SK-N-SH (cell line): ENCODE results near the gene TM9SF4. TPM values are rescaled to one million over a fixed set of nuclear protein-coding genes. Genes with fewer than 3 reads are reported as not detected.

Experiments used
- CTCF ChIA-PET: fragments of 300-600, 350-600 bp; formaldehyde crosslinking; extraction: SDS; loops from one replicate; lab custom pipeline; 2021; lab: Yijun Ruan, JAX
- POLR2A ChIA-PET: fragments of 350-600 bp; sonication (Branson Sonifier 250); formaldehyde crosslinking; extraction: SDS; loops from one replicate; lab custom pipeline; 2020; ENCODE audit warnings: antibody characterized with exemption, inconsistent platforms; lab: Yijun Ruan, JAX
- DNase-seq: peaks from one replicate; pipeline ENCODE4 v3.0.0; 2012
- H2AFZ ChIP-seq: fragments of 200-600 bp; sonication (generic); 2 replicates; pipeline ENCODE4 v1.8.1; 2016; ENCODE audit warnings: antibody characterized with exemption, mild to moderate bottlenecking, low read depth
- H3F3A ChIP-seq: fragments of 200-600 bp; sonication (generic); replicated peaks from 2 replicates; pipeline ENCODE3; 2016; ENCODE audit warnings: antibody characterized with exemption, mild to moderate bottlenecking; ENCODE audit not compliant: insufficient read depth
- H3K27ac ChIP-seq, 2 experiments: fragments of 200-500 bp in 1 of 2; fragments of 200-600 bp in 1 of 2; sonication (Bioruptor generic) in 1 of 2; sonication (generic), shearing (Covaris generic) in 1 of 2; 2 replicates each; pipeline versions ENCODE4 v1.5.1 to v1.6.1; 2014 to 2016; ENCODE audit warnings: low read depth in 2 of 2, inconsistent platforms in 1 of 2, low read length in 1 of 2, mild to moderate bottlenecking in 1 of 2, mixed read lengths in 1 of 2
- H3K27me3 ChIP-seq: fragments of 200-600 bp; sonication (generic), shearing (Covaris generic); 2 replicates; pipeline ENCODE4 v1.6.1; 2016; ENCODE audit warnings: mixed run types; ENCODE audit not compliant: insufficient read depth
- H3K36me3 ChIP-seq, 2 experiments: fragments of 200-500 bp in 1 of 2; fragments of 200-600 bp in 1 of 2; sonication (Bioruptor generic) in 1 of 2; sonication (generic) in 1 of 2; replicated peaks in 1 of 2; 2 replicates each; pipeline versions ENCODE3 to v1.5.1; 2014 to 2016; ENCODE audit warnings: low read length in 1 of 2, mild to moderate bottlenecking in 1 of 2; ENCODE audit not compliant: insufficient read depth in 2 of 2, control insufficient read depth in 1 of 2
- H3K4me1 ChIP-seq, 2 experiments: fragments of 200-500 bp in 1 of 2; fragments of 200-600 bp in 1 of 2; sonication (Bioruptor generic) in 1 of 2; sonication (generic), shearing (Covaris generic) in 1 of 2; 2 replicates each; pipeline versions ENCODE4 v1.5.1 to v1.6.1; 2014 to 2016; ENCODE audit warnings: low read depth in 1 of 2, low read length in 1 of 2, mixed run types in 1 of 2; ENCODE audit not compliant: insufficient read depth in 2 of 2, control insufficient read depth in 1 of 2
- H3K4me2 ChIP-seq: fragments of 200-600 bp; sonication (generic), shearing (Covaris generic); 2 replicates; pipeline ENCODE4 v1.6.1; 2017; ENCODE audit warnings: mixed run types
- H3K4me3 ChIP-seq, 2 experiments: fragments of 200-500 bp in 1 of 2; fragments of 200-600 bp in 1 of 2; sonication (Bioruptor generic) in 1 of 2; sonication (generic), shearing (Covaris generic) in 1 of 2; 2 replicates each; pipeline versions ENCODE4 v1.5.1 to v1.8.1; 2014 to 2016; ENCODE audit warnings: low read depth in 2 of 2, inconsistent platforms in 1 of 2, low read length in 1 of 2, mild to moderate bottlenecking in 1 of 2, mixed read lengths in 1 of 2, moderate library complexity in 1 of 2
- H3K79me2 ChIP-seq: fragments of 200-600 bp; sonication (generic); 2 replicates; pipeline ENCODE4 v1.8.1; 2017; ENCODE audit warnings: mild to moderate bottlenecking; ENCODE audit not compliant: insufficient read depth
- H3K9ac ChIP-seq: fragments of 200-600 bp; sonication (generic); 2 replicates; pipeline ENCODE4 v1.6.1; 2017; ENCODE audit warnings: mixed run types
- H3K9me2 ChIP-seq: fragments of 200-600 bp; sonication (generic); 2 replicates; pipeline ENCODE4 v1.6.1; 2017; ENCODE audit warnings: mixed run types
- H3K9me3 ChIP-seq: fragments of 200-600 bp; sonication (generic); 2 replicates; pipeline ENCODE4 v1.6.1; 2017; ENCODE audit warnings: mixed run types, mild to moderate bottlenecking, moderate library complexity
- H4K20me1 ChIP-seq: fragments of 200-600 bp; sonication (generic); 2 replicates; pipeline ENCODE4 v1.6.1; 2017; ENCODE audit warnings: mild to moderate bottlenecking, mixed run types; ENCODE audit not compliant: insufficient read depth
- ELF1 ChIP-seq: IDR thresholded peaks from 2 replicates; pipeline ENCODE4 v1.4.0; 2012
- GATA2 ChIP-seq: sonication (generic); formaldehyde crosslinking; IDR thresholded peaks from 2 replicates; pipeline ENCODE4 v1.5.0; 2020; ENCODE audit warnings: mild to moderate bottlenecking, missing genetic modification reagents
- MXI1 ChIP-seq: IDR thresholded peaks from 2 replicates; pipeline ENCODE4 v1.6.1; 2012; ENCODE audit warnings: mild to moderate bottlenecking, low read depth, low read length, improper control_type of control experiment
- NFIC ChIP-seq: IDR thresholded peaks from 2 replicates; pipeline ENCODE4 v1.4.0; 2012; ENCODE audit warnings: borderline replicate concordance
- POLR2AphosphoS5 ChIP-seq: IDR thresholded peaks from 2 replicates; pipeline ENCODE4 v1.6.1; 2012; ENCODE audit warnings: low read depth, low read length
- RAD21 ChIP-seq: IDR thresholded peaks from 2 replicates; pipeline ENCODE4 v1.6.1; 2012; ENCODE audit warnings: mild to moderate bottlenecking, low read length
- RFX5 ChIP-seq: IDR thresholded peaks from 2 replicates; pipeline ENCODE4 v1.6.1; 2012; ENCODE audit warnings: mild to moderate bottlenecking, improper control_type of control experiment, low read length
- WGBS: methylation state at CpG from one replicate; pipeline ENCODE4 v1.1.6; 2017; ENCODE audit warnings: low lambda C conversion rate; 5-methylcytosine and 5-hydroxymethylcytosine counted together
- polyA plus RNA-seq, 3 experiments: library from polyadenylated mRNA; depleted of rRNA; stranded (reverse); fragments of >200 nt; gene quantifications; 2 replicates each; pipeline ENCODE4 v1.2.3, GENCODE V29; 2012
- TF ChIP-seq, protein P1 (sequence below): fragments of 150-350 bp; IDR thresholded peaks from 2 replicates; pipeline ENCODE4 v1.6.1; 2017; ENCODE audit warnings: antibody characterized with exemption, low read length, low read depth, borderline replicate concordance
- TF ChIP-seq, protein P2 (sequence below): IDR thresholded peaks from 2 replicates; pipeline ENCODE4; 2012
- TF ChIP-seq, protein P3 (sequence below): IDR thresholded peaks from 2 replicates; pipeline ENCODE4 v1.4.0; 2012; ENCODE audit warnings: low read depth, borderline replicate concordance
- TF ChIP-seq, protein P4 (sequence below): fragments of 200-600 bp; sonication (generic); IDR thresholded peaks from 2 replicates; pipeline ENCODE4 v1.6.1; 2017; ENCODE audit warnings: antibody characterized with exemption, mild to moderate bottlenecking, moderate library complexity
- TF ChIP-seq, protein P5 (sequence below): IDR thresholded peaks from 2 replicates; pipeline ENCODE4 v1.6.1; 2012; ENCODE audit warnings: mild to moderate bottlenecking, low read depth, low read length, moderate library complexity

Gene TM9SF4
- polyA plus RNA-seq, 1 of the 3 experiments (the other 2 are of a cell fraction) = 61.0 TPM

DNA sequence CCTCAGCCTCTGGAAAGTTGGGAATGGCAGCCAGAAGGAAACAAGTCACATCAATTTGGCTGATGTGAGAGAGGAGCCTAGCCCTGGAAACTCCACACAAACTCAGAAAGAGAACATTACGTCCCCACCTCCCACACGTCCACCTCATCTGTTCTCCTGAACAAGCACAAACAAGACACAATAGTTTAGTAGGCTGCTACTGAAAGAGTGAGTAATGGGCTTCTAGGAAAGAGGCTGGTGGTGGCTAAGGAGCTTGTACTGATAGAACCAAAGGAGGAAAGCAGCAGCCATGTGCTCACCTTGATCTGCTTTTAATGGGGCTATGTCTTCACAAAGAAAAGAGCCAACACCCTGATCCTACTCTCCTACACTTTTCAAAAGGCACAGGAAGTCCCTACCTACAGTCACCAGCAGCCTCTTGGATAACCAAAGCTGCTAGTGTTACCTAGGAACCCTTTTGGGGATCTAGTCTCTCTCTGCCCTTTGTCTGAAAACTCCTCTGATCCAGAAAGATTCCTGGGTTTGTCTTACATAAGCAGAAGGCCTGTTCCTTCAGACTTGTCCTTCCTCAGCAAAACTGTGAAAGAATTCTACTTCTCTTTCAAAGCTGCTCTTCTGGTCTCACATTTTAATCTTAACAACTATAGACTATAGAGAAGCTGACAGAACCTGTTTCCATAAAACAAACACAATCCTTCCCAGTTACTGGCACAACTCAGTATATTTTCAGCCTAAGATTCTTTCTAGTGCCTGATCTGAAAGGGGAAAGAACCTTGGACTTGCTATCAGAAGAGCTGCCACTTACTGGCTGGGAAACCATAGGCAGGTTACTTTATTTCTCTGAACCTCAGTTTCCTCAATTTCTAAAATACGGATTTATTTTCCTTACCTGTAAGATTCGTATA is 94.9 kb downstream of the TM9SF4 start:
- H3K79me2 ChIP-seq = peaks cover 96% of the 10 kb centered on the region
- H2AFZ ChIP-seq = no peak overlapping the region
- CTCF ChIA-PET = interaction anchor here (1.4 kb wide), 1 partner anchor 10 kb away, joined by 4 read pairs; no protein-coding TSS in a partner anchor
- peaks cover 35% of the 10 kb centered on the region for H4K20me1 ChIP-seq
- no peak for DNase-seq
- H3K4me3 ChIP-seq = no peak overlapping the region; a peak in 1 of 4 replicates
- no peaks in the 10 kb centered on the region for H3K27me3 ChIP-seq
- peak overlapping the region; percentile 92; the same call in 1 of the 2 replicates for H3K4me2 ChIP-seq
- H3K9me2 ChIP-seq = no peaks in the 10 kb centered on the region
- no peak for TF ChIP-seq RAD21
- TF ChIP-seq, protein P1, sequence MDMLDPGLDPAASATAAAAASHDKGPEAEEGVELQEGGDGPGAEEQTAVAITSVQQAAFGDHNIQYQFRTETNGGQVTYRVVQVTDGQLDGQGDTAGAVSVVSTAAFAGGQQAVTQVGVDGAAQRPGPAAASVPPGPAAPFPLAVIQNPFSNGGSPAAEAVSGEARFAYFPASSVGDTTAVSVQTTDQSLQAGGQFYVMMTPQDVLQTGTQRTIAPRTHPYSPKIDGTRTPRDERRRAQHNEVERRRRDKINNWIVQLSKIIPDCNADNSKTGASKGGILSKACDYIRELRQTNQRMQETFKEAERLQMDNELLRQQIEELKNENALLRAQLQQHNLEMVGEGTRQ = no peak
- no peak for TF ChIP-seq RFX5
- TF ChIP-seq NFIC = no peak
- TF ChIP-seq POLR2AphosphoS5 = no peak
- TF ChIP-seq, protein P2, sequence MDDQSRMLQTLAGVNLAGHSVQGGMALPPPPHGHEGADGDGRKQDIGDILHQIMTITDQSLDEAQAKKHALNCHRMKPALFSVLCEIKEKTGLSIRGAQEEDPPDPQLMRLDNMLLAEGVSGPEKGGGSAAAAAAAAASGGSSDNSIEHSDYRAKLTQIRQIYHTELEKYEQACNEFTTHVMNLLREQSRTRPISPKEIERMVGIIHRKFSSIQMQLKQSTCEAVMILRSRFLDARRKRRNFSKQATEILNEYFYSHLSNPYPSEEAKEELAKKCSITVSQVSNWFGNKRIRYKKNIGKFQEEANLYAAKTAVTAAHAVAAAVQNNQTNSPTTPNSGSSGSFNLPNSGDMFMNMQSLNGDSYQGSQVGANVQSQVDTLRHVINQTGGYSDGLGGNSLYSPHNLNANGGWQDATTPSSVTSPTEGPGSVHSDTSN = no peak
- TF ChIP-seq ELF1 = no peak
- H3K36me3 ChIP-seq = peaks cover 19 to 39% of the 10 kb centered on the region in 2 experiments
- H3K9ac ChIP-seq = peak overlapping the region; percentile 82
- H3K4me1 ChIP-seq = peaks cover 31 to 35% of the 10 kb centered on the region in 2 experiments; a peak in 3 of 4 replicates
- WGBS = 93% methylated on average over 4 of the region's 4 CpGs
- no peaks in the 10 kb centered on the region for H3K9me3 ChIP-seq
- H3F3A ChIP-seq = no peaks in the 10 kb centered on the region
- no peak overlapping the region for H3K27ac ChIP-seq
- POLR2A ChIA-PET = no interaction called here

DNA sequence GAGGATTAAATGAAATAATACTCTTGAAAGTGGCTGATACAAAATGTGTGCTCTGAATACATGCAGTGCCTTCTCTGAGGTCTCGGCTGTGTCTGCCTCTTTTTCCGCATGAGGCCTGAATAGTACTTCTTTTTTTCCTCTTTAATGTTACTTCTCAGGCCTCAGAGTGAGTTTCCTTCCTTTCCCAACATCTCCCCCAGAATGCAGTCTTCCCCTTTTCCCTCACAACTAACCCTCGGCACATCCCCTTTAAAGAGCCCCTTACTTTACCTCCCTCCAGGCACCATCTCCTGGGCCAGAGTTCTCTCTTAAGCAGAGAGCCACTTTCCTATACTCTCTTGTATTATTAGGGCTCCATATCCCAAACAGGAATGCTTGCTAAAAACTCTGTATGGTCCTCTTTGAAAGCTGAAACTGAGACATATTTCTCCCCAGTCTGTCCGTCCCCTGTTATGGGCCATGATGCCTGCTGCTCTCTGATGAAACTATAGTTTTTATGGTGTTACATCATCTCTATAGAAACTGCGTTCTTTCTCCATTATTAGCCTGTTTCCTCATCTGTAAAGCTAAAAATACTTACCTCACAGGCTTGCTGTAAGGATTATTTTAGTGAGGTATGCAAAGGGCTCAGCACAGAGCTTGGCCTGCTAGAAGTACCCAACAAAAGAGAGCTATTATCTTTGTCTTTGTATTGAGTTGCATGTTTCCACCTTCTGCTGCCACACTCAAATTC is 95.8 kb downstream of the TM9SF4 start:
- H3F3A ChIP-seq = no peaks in the 10 kb centered on the region
- H3K4me3 ChIP-seq = peak overlapping the region in 1 of 2 experiments; percentile 88; a peak in 2 of 4 replicates
- ChIA-PET CTCF (interaction anchor here (0.7 to 1.4 kb wide), 2 partner anchors 9 to 305 kb away, joined by 4 read pairs; no protein-coding TSS in a partner anchor), POLR2A (no interaction called here)
- 92% methylated on average over 5 of the region's 5 CpGs for WGBS
- no peak for DNase-seq
- H3K9me2 ChIP-seq = no peaks in the 10 kb centered on the region
- no peaks in the 10 kb centered on the region for H3K9me3 ChIP-seq
- peaks cover 31 to 35% of the 10 kb centered on the region in 2 experiments; a peak in 3 of 4 replicates for H3K4me1 ChIP-seq
- peak overlapping the region; percentile 82 for H3K9ac ChIP-seq
- peaks cover 13 to 40% of the 10 kb centered on the region in 2 experiments for H3K36me3 ChIP-seq
- peaks cover 97% of the 10 kb centered on the region for H3K79me2 ChIP-seq
- peak overlapping the region; percentile 92 for H3K4me2 ChIP-seq
- no peak overlapping the region for H2AFZ ChIP-seq
- H4K20me1 ChIP-seq = peaks cover 35% of the 10 kb centered on the region
- H3K27me3 ChIP-seq = no peaks in the 10 kb centered on the region
- peak overlapping the region in 1 of 2 experiments; percentile 22; a peak in 1 of 4 replicates for H3K27ac ChIP-seq
- TF ChIP-seq NFIC (no peak), GATA2 (CRISPR knock-in tag) (no peak), MXI1 (no peak)
- TF ChIP-seq, protein P1 = no peak
- TF ChIP-seq, protein P3, sequence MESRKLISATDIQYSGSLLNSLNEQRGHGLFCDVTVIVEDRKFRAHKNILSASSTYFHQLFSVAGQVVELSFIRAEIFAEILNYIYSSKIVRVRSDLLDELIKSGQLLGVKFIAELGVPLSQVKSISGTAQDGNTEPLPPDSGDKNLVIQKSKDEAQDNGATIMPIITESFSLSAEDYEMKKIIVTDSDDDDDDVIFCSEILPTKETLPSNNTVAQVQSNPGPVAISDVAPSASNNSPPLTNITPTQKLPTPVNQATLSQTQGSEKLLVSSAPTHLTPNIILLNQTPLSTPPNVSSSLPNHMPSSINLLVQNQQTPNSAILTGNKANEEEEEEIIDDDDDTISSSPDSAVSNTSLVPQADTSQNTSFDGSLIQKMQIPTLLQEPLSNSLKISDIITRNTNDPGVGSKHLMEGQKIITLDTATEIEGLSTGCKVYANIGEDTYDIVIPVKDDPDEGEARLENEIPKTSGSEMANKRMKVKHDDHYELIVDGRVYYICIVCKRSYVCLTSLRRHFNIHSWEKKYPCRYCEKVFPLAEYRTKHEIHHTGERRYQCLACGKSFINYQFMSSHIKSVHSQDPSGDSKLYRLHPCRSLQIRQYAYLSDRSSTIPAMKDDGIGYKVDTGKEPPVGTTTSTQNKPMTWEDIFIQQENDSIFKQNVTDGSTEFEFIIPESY = no peak
- TF ChIP-seq, protein P4, sequence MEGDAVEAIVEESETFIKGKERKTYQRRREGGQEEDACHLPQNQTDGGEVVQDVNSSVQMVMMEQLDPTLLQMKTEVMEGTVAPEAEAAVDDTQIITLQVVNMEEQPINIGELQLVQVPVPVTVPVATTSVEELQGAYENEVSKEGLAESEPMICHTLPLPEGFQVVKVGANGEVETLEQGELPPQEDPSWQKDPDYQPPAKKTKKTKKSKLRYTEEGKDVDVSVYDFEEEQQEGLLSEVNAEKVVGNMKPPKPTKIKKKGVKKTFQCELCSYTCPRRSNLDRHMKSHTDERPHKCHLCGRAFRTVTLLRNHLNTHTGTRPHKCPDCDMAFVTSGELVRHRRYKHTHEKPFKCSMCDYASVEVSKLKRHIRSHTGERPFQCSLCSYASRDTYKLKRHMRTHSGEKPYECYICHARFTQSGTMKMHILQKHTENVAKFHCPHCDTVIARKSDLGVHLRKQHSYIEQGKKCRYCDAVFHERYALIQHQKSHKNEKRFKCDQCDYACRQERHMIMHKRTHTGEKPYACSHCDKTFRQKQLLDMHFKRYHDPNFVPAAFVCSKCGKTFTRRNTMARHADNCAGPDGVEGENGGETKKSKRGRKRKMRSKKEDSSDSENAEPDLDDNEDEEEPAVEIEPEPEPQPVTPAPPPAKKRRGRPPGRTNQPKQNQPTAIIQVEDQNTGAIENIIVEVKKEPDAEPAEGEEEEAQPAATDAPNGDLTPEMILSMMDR = no peak
- TF ChIP-seq, protein P5, sequence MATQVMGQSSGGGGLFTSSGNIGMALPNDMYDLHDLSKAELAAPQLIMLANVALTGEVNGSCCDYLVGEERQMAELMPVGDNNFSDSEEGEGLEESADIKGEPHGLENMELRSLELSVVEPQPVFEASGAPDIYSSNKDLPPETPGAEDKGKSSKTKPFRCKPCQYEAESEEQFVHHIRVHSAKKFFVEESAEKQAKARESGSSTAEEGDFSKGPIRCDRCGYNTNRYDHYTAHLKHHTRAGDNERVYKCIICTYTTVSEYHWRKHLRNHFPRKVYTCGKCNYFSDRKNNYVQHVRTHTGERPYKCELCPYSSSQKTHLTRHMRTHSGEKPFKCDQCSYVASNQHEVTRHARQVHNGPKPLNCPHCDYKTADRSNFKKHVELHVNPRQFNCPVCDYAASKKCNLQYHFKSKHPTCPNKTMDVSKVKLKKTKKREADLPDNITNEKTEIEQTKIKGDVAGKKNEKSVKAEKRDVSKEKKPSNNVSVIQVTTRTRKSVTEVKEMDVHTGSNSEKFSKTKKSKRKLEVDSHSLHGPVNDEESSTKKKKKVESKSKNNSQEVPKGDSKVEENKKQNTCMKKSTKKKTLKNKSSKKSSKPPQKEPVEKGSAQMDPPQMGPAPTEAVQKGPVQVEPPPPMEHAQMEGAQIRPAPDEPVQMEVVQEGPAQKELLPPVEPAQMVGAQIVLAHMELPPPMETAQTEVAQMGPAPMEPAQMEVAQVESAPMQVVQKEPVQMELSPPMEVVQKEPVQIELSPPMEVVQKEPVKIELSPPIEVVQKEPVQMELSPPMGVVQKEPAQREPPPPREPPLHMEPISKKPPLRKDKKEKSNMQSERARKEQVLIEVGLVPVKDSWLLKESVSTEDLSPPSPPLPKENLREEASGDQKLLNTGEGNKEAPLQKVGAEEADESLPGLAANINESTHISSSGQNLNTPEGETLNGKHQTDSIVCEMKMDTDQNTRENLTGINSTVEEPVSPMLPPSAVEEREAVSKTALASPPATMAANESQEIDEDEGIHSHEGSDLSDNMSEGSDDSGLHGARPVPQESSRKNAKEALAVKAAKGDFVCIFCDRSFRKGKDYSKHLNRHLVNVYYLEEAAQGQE = no peak
